ENCODE results near the gene TMEM80. TPM values are rescaled to one million over a fixed set of nuclear protein-coding genes. Genes with fewer than 3 reads are reported as not detected.

The TMEM80 gene
- total RNA-seq, 1 experiment from 2014 or later = 25.4 TPM

DNA sequence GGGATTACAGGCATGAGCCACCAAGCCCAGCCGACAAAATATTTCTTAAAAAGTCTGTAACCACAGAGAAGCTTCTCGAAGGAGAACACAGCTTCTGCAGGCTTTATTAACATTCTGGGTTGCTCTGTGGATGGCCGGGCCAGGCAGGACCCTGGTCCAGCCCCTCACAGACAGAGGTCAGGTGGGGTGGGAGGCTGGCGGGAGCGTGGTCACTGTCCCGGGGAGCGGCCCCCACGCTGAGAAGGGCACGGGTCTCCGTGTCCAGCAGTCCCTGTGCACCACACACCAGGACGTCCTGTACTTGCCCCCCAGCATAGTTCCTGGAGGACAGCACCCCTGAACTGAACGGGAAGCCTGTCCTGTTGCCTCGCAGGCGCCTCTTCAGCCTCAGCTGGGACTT lies 39.2 kb upstream of the TMEM80 start:
- Histone ChIP-seq H3K4me3 (ENCODE audit: low read length) (no peak overlapping the region), H3K27me3 (ENCODE audit: low read length) (no peaks in the 10 kb centered on the region), H3K4me1 (ENCODE audit: low read length) (peaks cover 23% of the 10 kb centered on the region), H3K9me2 (replicated peaks; ENCODE audit: insufficient read depth, low read length) (no peaks in the 10 kb centered on the region), H3K36me3 (ENCODE audit: insufficient read depth, low read length) (peaks cover 10% of the 10 kb centered on the region), H4K20me1 (ENCODE audit: insufficient read depth, low read depth, low read length) (peaks cover 59% of the 10 kb centered on the region), H3K9me3 (ENCODE audit: low read length) (no peaks in the 10 kb centered on the region), H3K79me2 (ENCODE audit: low read length) (no peaks in the 10 kb centered on the region), H2AFZ (ENCODE audit: low read length) (no peak overlapping the region), H3K27ac (ENCODE audit: low read length) (no peak overlapping the region), H3K4me2 (ENCODE audit: low read depth, low read length, poor library complexity, severe bottlenecking) (no peak overlapping the region), H3K9ac (ENCODE audit: low read length) (no peak overlapping the region)
- no peak for DNase-seq

DNA sequence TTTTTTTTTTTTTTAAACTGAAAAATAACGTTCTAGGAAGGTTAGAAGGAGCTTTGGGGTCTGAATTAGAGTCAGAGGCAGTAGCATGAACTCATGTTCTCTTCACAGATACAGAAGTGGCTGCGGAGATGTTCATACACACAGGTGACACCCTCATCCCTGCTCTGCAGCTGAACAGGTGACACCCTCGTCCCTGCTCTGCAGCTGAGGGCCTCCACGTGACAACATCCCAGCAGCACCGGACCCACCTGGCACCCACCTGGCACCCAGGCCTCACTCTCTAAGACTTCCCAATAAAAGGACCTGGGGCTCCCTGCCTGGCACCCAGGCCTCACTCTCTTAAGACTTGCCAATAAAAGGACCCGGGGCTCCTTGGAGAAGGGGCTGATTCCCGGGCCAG lies 38.8 kb upstream of the TMEM80 start:
- Histone ChIP-seq H3K4me2 (ENCODE audit: low read depth, low read length, poor library complexity, severe bottlenecking) (no peak overlapping the region), H3K4me1 (ENCODE audit: low read length) (peaks cover 23% of the 10 kb centered on the region), H3K4me3 (ENCODE audit: low read length) (no peak overlapping the region), H3K27me3 (ENCODE audit: low read length) (no peaks in the 10 kb centered on the region), H3K9me2 (replicated peaks; ENCODE audit: insufficient read depth, low read length) (no peaks in the 10 kb centered on the region), H3K9ac (ENCODE audit: low read length) (no peak overlapping the region), H3K36me3 (ENCODE audit: insufficient read depth, low read length) (peaks cover 12% of the 10 kb centered on the region), H3K9me3 (ENCODE audit: low read length) (no peaks in the 10 kb centered on the region), H3K27ac (ENCODE audit: low read length) (no peak overlapping the region), H3K79me2 (ENCODE audit: low read length) (no peaks in the 10 kb centered on the region), H2AFZ (ENCODE audit: low read length) (no peak overlapping the region), H4K20me1 (ENCODE audit: insufficient read depth, low read depth, low read length) (peaks cover 64% of the 10 kb centered on the region)
- DNase-seq = no peak

DNA sequence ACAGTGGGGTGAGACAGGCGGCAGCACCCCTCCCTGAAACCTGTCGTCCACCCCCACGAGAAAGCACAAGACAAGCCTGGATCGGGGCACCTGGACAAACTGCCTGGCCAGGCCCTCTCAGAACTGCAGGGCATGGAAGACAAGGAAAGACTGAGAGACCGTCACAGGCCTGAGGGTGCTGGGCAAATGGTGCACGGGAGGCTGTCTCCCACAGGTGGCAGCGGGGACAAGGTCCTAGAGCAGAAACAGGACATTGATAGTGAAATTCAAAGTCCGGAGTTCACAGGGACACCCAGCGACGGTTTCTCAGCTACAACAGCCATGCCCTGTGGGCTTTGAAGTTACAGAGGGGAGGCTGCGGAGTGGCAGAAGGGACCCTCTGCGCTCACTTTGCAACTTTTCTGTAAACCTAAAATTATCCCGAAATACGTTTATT lies 37.9 kb upstream of the TMEM80 start:
- H3K9ac ChIP-seq (ENCODE audit: low read length) = no peak overlapping the region
- no peaks in the 10 kb centered on the region for H3K9me3 ChIP-seq (ENCODE audit: low read length)
- no peak overlapping the region for H3K4me3 ChIP-seq (ENCODE audit: low read length)
- peaks cover 72% of the 10 kb centered on the region for H4K20me1 ChIP-seq (ENCODE audit: insufficient read depth, low read depth, low read length)
- no peak overlapping the region for H3K27ac ChIP-seq (ENCODE audit: low read length)
- DNase-seq = no peak
- H3K27me3 ChIP-seq (ENCODE audit: low read length) = no peaks in the 10 kb centered on the region
- no peaks in the 10 kb centered on the region for H3K79me2 ChIP-seq (ENCODE audit: low read length)
- H3K4me2 ChIP-seq (ENCODE audit: low read depth, low read length, poor library complexity, severe bottlenecking) = no peak overlapping the region
- peaks cover 15% of the 10 kb centered on the region for H3K36me3 ChIP-seq (ENCODE audit: insufficient read depth, low read length)
- H3K9me2 ChIP-seq (replicated peaks; ENCODE audit: insufficient read depth, low read length) = no peaks in the 10 kb centered on the region
- peaks cover 23% of the 10 kb centered on the region for H3K4me1 ChIP-seq (ENCODE audit: low read length)
- no peak overlapping the region for H2AFZ ChIP-seq (ENCODE audit: low read length)

DNA sequence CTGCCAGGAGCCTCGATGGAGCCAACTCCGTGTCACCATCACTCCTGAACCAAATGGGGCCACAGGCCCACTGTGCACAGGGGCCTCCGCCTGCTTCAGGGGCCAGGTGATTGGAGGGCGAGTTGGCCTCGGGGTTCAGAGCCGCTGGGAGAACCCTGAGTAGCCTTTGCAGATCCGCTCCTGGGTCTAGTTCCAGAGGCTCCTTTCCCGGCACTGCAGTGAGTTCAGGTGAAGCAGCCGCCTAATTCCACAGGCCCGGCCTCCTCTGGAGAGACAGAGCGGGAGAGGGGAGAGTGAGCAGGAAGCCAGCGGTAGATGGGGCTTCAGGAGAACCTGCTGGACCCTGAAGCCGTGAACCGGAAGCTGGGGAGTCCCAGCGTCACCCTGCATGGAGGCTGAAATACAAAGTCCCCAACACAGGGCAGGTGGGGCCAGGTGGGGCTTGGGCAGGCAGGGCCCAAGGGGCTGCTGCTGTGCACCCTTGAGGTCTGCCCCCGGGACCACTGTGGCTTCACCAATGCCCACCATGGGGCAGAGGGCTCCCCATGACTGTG lies 36.0 kb upstream of the TMEM80 start:
- no peaks in the 10 kb centered on the region for H3K79me2 ChIP-seq (ENCODE audit: low read length)
- H3K27ac ChIP-seq (ENCODE audit: low read length) = 0 out of 2 replicates have a peak overlapping the region, but pooled peaks have one; percentile 3
- DNase-seq = no peak
- no peak overlapping the region for H2AFZ ChIP-seq (ENCODE audit: low read length)
- H3K4me3 ChIP-seq (ENCODE audit: low read length) = peak overlapping the region; percentile 23; the same call in 1 of the 2 replicates
- peaks cover 19% of the 10 kb centered on the region for H3K36me3 ChIP-seq (ENCODE audit: insufficient read depth, low read length)
- H3K27me3 ChIP-seq (ENCODE audit: low read length) = no peaks in the 10 kb centered on the region
- no peak overlapping the region for H3K9ac ChIP-seq (ENCODE audit: low read length)
- no peaks in the 10 kb centered on the region for H3K9me2 ChIP-seq (replicated peaks; ENCODE audit: insufficient read depth, low read length)
- peaks cover 74% of the 10 kb centered on the region for H4K20me1 ChIP-seq (ENCODE audit: insufficient read depth, low read depth, low read length)
- peak overlapping the region; percentile 56 for H3K4me2 ChIP-seq (ENCODE audit: low read depth, low read length, poor library complexity, severe bottlenecking)
- H3K9me3 ChIP-seq (ENCODE audit: low read length) = no peaks in the 10 kb centered on the region
- peaks cover 23% of the 10 kb centered on the region for H3K4me1 ChIP-seq (ENCODE audit: low read length)

DNA sequence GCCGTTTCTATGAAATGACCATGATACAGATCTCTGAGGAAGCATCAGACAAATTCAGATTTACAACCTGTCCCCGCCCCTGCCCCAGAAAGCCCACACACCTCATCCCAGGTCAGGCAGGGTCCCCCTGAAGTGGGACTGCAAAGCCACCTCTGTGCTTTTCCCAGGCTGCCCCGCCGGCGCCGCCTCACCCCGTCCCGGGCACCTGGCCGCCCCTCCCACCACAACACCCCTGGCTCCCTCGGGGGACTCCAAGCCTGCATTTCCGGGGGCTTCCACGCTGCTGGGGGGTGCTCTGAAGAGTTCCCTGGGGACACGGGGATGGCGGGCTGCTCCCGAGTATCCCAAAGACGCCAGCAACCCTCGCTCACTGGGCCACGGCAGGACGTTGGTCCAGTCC lies 35.3 kb upstream of the TMEM80 start:
- Histone ChIP-seq H3K79me2 (ENCODE audit: low read length) (no peaks in the 10 kb centered on the region), H2AFZ (ENCODE audit: low read length) (no peak overlapping the region), H3K9me2 (replicated peaks; ENCODE audit: insufficient read depth, low read length) (no peaks in the 10 kb centered on the region), H4K20me1 (ENCODE audit: insufficient read depth, low read depth, low read length) (peaks cover 69% of the 10 kb centered on the region), H3K36me3 (ENCODE audit: insufficient read depth, low read length) (peaks cover 22% of the 10 kb centered on the region), H3K4me1 (ENCODE audit: low read length) (peaks cover 23% of the 10 kb centered on the region), H3K4me2 (ENCODE audit: low read depth, low read length, poor library complexity, severe bottlenecking) (peak overlapping the region; percentile 56), H3K9me3 (ENCODE audit: low read length) (no peaks in the 10 kb centered on the region), H3K27me3 (ENCODE audit: low read length) (no peaks in the 10 kb centered on the region), H3K4me3 (ENCODE audit: low read length) (peak overlapping the region; percentile 33; the same call in 1 of the 2 replicates), H3K9ac (ENCODE audit: low read length) (no peak overlapping the region), H3K27ac (ENCODE audit: low read length) (peak overlapping the region; percentile 25; the same call in 1 of the 2 replicates)
- no peak for DNase-seq

DNA sequence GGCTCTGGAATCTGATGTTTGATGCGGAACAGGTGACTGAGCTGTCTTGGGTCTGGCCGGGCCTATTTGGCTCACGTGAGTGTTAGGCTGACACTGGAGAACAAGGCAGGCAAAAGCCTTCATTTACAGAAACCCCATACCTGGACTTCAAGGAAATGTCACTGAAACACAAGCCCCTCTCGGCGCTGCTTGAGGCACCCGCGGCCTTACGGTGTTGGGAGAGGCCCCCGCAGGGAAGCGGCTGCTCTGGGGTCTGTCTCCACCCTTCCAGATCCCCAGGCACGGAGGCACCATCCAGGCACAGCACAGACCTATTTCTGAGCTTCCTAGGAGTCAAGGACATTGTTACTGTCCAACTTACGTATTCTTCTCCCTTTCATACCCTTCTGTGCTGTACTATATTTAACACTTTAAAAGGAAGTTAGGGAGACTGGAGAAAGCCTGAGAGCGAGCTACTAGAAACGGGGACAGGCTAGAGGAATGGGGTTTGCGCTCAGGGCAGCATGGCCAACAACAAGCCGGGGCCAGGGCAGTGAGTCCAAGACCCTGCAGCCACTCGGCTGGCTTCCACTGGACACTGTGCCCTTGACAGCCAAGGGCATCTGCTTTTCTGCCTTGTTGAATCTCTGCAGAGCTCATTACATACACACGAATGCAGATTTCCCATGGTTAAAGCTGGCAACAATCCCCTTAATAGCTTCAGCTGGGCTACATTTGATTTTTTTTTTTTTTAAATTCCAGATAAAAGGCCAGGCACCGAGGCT lies 34.8 kb upstream of the TMEM80 start:
- H3K4me3 ChIP-seq (ENCODE audit: low read length) = peak overlapping the region; percentile 33; the same call in 1 of the 2 replicates
- no peaks in the 10 kb centered on the region for H3K79me2 ChIP-seq (ENCODE audit: low read length)
- no peak for DNase-seq
- H3K27me3 ChIP-seq (ENCODE audit: low read length) = no peaks in the 10 kb centered on the region
- no peaks in the 10 kb centered on the region for H3K9me2 ChIP-seq (replicated peaks; ENCODE audit: insufficient read depth, low read length)
- H3K4me1 ChIP-seq (ENCODE audit: low read length) = peaks cover 23% of the 10 kb centered on the region
- H3K27ac ChIP-seq (ENCODE audit: low read length) = peak overlapping the region; percentile 25; the same call in 1 of the 2 replicates
- peaks cover 27% of the 10 kb centered on the region for H3K36me3 ChIP-seq (ENCODE audit: insufficient read depth, low read length)
- no peaks in the 10 kb centered on the region for H3K9me3 ChIP-seq (ENCODE audit: low read length)
- H3K4me2 ChIP-seq (ENCODE audit: low read depth, low read length, poor library complexity, severe bottlenecking) = peak overlapping the region; percentile 56
- no peak overlapping the region for H3K9ac ChIP-seq (ENCODE audit: low read length)
- no peak overlapping the region for H2AFZ ChIP-seq (ENCODE audit: low read length)
- H4K20me1 ChIP-seq (ENCODE audit: insufficient read depth, low read depth, low read length) = peaks cover 66% of the 10 kb centered on the region

DNA sequence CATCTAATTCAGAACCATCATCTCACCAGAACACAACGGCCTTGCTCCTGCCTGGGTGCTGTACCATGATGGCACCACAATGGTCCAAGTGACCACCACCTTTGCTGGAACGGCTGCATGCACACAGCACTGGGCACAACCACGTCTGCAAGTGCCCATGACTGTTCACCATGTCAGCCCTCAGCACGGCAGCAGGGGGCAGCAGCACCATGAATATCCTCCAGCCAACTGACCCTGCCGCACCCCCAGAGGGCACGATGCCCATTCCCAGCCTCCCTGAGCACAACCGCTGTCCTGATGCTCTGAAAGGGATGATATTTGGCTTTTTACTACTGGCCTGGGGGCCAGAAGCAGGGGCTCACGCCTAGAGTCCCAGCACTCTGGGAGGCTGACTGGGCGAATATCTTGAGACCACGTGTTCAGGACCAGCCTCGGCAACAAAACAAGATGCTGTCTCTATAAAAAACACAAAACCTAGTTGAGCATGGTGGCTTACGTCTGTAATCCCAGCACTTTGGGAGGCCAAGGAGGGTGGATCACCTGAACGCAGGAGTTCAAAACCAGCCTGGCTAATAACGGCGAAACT lies 32.8 kb upstream of the TMEM80 start:
- no peak overlapping the region for H3K9ac ChIP-seq (ENCODE audit: low read length)
- no peak overlapping the region for H2AFZ ChIP-seq (ENCODE audit: low read length)
- DNase-seq = peak; percentile 78
- peaks cover 52% of the 10 kb centered on the region for H4K20me1 ChIP-seq (ENCODE audit: insufficient read depth, low read depth, low read length)
- peaks cover 23% of the 10 kb centered on the region for H3K4me1 ChIP-seq (ENCODE audit: low read length)
- H3K4me2 ChIP-seq (ENCODE audit: low read depth, low read length, poor library complexity, severe bottlenecking) = no peak overlapping the region
- H3K9me2 ChIP-seq (replicated peaks; ENCODE audit: insufficient read depth, low read length) = no peaks in the 10 kb centered on the region
- no peaks in the 10 kb centered on the region for H3K9me3 ChIP-seq (ENCODE audit: low read length)
- H3K4me3 ChIP-seq (ENCODE audit: low read length) = no peak overlapping the region
- H3K79me2 ChIP-seq (ENCODE audit: low read length) = no peaks in the 10 kb centered on the region
- peaks cover 29% of the 10 kb centered on the region for H3K36me3 ChIP-seq (ENCODE audit: insufficient read depth, low read length)
- no peaks in the 10 kb centered on the region for H3K27me3 ChIP-seq (ENCODE audit: low read length)
- no peak overlapping the region for H3K27ac ChIP-seq (ENCODE audit: low read length)

DNA sequence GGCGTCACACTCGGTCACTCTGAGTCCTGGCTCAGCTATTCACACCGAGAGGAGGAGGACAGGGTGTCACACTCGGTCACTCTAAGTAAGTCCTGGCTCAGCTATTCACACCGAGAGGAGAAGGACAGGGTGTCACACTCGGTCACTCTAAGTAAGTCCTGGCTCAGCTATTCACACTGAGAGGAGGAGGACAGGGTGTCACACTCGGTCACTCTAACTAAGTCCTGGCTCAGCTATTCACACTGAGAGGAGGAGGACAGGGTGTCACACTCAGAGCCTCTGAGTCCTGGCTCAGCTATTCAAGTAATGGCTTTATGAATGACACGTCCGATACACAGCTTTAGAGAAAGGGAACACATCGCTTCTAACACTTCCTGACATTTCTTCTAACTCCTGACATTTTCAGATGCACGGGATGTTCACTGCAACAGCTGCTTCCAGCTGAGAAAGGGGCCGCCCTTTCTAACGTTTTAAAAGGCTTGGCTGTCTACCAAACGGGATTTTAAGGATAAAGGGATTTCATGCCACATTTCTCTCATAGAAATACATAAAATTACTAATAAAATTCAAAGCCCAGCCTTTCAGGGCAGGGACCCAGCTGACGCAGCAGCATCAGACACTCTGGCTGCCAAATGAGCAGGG lies 30.4 kb upstream of the TMEM80 start:
- no peak overlapping the region for H3K27ac ChIP-seq (ENCODE audit: low read length)
- H2AFZ ChIP-seq (ENCODE audit: low read length) = no peak overlapping the region
- no peaks in the 10 kb centered on the region for H3K79me2 ChIP-seq (ENCODE audit: low read length)
- H3K36me3 ChIP-seq (ENCODE audit: insufficient read depth, low read length) = peaks cover 22% of the 10 kb centered on the region
- no peak overlapping the region for H3K4me3 ChIP-seq (ENCODE audit: low read length)
- no peaks in the 10 kb centered on the region for H3K9me3 ChIP-seq (ENCODE audit: low read length)
- no peak overlapping the region for H3K9ac ChIP-seq (ENCODE audit: low read length)
- H3K4me1 ChIP-seq (ENCODE audit: low read length) = peaks cover 13% of the 10 kb centered on the region
- no peaks in the 10 kb centered on the region for H3K9me2 ChIP-seq (replicated peaks; ENCODE audit: insufficient read depth, low read length)
- no peak overlapping the region for H3K4me2 ChIP-seq (ENCODE audit: low read depth, low read length, poor library complexity, severe bottlenecking)
- no peaks in the 10 kb centered on the region for H3K27me3 ChIP-seq (ENCODE audit: low read length)
- DNase-seq = no peak
- peaks cover 32% of the 10 kb centered on the region for H4K20me1 ChIP-seq (ENCODE audit: insufficient read depth, low read depth, low read length)

Measured in Karpas-422 (cell line).